K562 (cell line): ENCODE data around the gene CACNA1I. TPM values are rescaled to one million over a fixed set of nuclear protein-coding genes. Genes with fewer than 3 reads are reported as not detected.

Source experiments
- ATAC-seq: fragments of 200-7000 bp; cut with Tn5 transposase; 3 replicates; pipeline ENCODE4 v1.9.1; 2020; ENCODE audit warnings: moderate library complexity
- BruUV-seq: library from RNA; stranded (reverse); fragments of 400-500 nt; replicated peaks from 2 replicates; lab custom pipeline; 2021; lab: Mats Ljungman, UMichigan
- CTCF ChIA-PET: fragments of 300-600 bp; formaldehyde crosslinking; extraction: SDS; loops from one replicate; lab custom pipeline; 2021; ENCODE audit warnings: low intra/inter-chr PET ratio; lab: Yijun Ruan, JAX
- POLR2A ChIA-PET: fragments of 300-600, 350-650 bp; sonication (Branson Sonifier 250); formaldehyde crosslinking; extraction: SDS; loops from one replicate; lab custom pipeline; 2021; ENCODE audit warnings: antibody characterized with exemption, inconsistent platforms; lab: Yijun Ruan, JAX
- DNase-seq, 4 experiments: peaks; one replicate each; pipeline versions ENCODE4 v3.0.0 to v3.0.0-alpha.2; 2011 to 2018; ENCODE audit warnings: low spot score in 3 of 4, mixed read lengths in 3 of 4; ENCODE audit errors: extremely low read depth in 1 of 4
- FAIRE-seq: peaks from 2 replicates; lab custom pipeline; 2011; peaks lifted over from hg19 to GRCh38; lab: Jason Lieb, UNC
- H2AFZ ChIP-seq: 2 replicates; pipeline ENCODE4 v1.6.0; 2011; ENCODE audit warnings: low read depth, low read length, control low read depth, inconsistent platforms
- H3K27ac ChIP-seq: fragments of 200-600 bp; 3 replicates; pipeline ENCODE4 v1.8.0; 2011; ENCODE audit warnings: low read depth, mild to moderate bottlenecking, control low read depth, inconsistent platforms, low read length, moderate library complexity, mixed read lengths; ENCODE audit errors: extremely low read depth
- H3K27me3 ChIP-seq, 2 experiments: fragments of 300-600 bp in 1 of 2; 2 replicates in 1 of 2; 3 replicates in 1 of 2; pipeline versions ENCODE4 v1.6.0 to v1.8.0; 2011; ENCODE audit warnings: inconsistent platforms in 2 of 2, low read length in 2 of 2, mild to moderate bottlenecking in 1 of 2, mixed read lengths in 1 of 2, moderate library complexity in 1 of 2; ENCODE audit not compliant: control insufficient read depth in 2 of 2, insufficient read depth in 2 of 2
- H3K36me3 ChIP-seq: fragments of 300-600 bp; 3 replicates; pipeline ENCODE4 v1.8.0; 2011; ENCODE audit warnings: mild to moderate bottlenecking, low read length, inconsistent platforms; ENCODE audit not compliant: control insufficient read depth, insufficient read depth
- H3K4me1 ChIP-seq, 2 experiments: fragments of 200-600 bp in 1 of 2; replicated peaks in 1 of 2; 2 replicates in 1 of 2; 3 replicates in 1 of 2; pipeline versions ENCODE4 v1.5.1 to v1.8.0; 2011; ENCODE audit warnings: inconsistent platforms in 2 of 2, low read length in 2 of 2, mild to moderate bottlenecking in 1 of 2, mixed read lengths in 1 of 2, moderate library complexity in 1 of 2; ENCODE audit not compliant: control insufficient read depth in 2 of 2, insufficient read depth in 2 of 2
- H3K4me2 ChIP-seq: 2 replicates; pipeline ENCODE4 v1.6.1; 2011; ENCODE audit warnings: low read length, control low read depth, inconsistent platforms, mixed read lengths; ENCODE audit not compliant: insufficient read depth
- H3K4me3 ChIP-seq: fragments of 200-600 bp; sonication (generic), shearing (Covaris generic); 2 replicates; pipeline ENCODE4 v1.5.1; 2016; ENCODE audit warnings: control low read depth, inconsistent platforms
- H3K79me2 ChIP-seq: fragments of 200-600 bp; 3 replicates; pipeline ENCODE4 v1.8.0; 2011; ENCODE audit warnings: low read length, inconsistent platforms; ENCODE audit not compliant: control insufficient read depth, insufficient read depth
- H3K9ac ChIP-seq, 2 experiments: 2 replicates each; pipeline versions ENCODE4 v1.6.0 to v1.6.1; 2011; ENCODE audit warnings: low read depth in 2 of 2, low read length in 2 of 2, control low read depth in 1 of 2, inconsistent platforms in 1 of 2, mild to moderate bottlenecking in 1 of 2, mixed read lengths in 1 of 2; ENCODE audit not compliant: insufficient read depth in 1 of 2
- H3K9me1 ChIP-seq: one replicate; pipeline ENCODE4 v1.6.0; 2011; ENCODE audit warnings: inconsistent platforms, mild to moderate bottlenecking, low read length, moderate library complexity; ENCODE audit not compliant: control insufficient read depth, insufficient read depth
- H3K9me3 ChIP-seq: replicated peaks from 2 replicates; pipeline ENCODE4 v1.5.1; 2011; ENCODE audit warnings: low read depth, low read length, inconsistent platforms; ENCODE audit not compliant: control insufficient read depth, insufficient read depth
- H4K20me1 ChIP-seq: replicated peaks from 2 replicates; pipeline ENCODE4 v1.6.1; 2011; ENCODE audit warnings: low read length, inconsistent platforms, mixed read lengths; ENCODE audit not compliant: control insufficient read depth, insufficient read depth
- CEBPG ChIP-seq, 3 experiments: fragments of 200-800 bp in 1 of 3; sonication (Bioruptor generic) in 1 of 3; sonication (generic) in 1 of 3; formaldehyde crosslinking in 1 of 3; IDR thresholded peaks in 2 of 3; conservative IDR thresholded peaks in 1 of 3; 2 replicates each; pipeline versions ENCODE4 v1.6.1 to v1.8.0; 2016 to 2022; ENCODE audit warnings: missing compliant biosample characterization in 2 of 3, missing genetic modification characterization in 2 of 3, mild to moderate bottlenecking in 1 of 3, missing genetic modification reagents in 1 of 3
- EP400 ChIP-seq: fragments of 450-650 bp; IDR thresholded peaks from 2 replicates; pipeline ENCODE4 v1.6.1; 2017; ENCODE audit warnings: antibody characterized with exemption, mild to moderate bottlenecking, moderate library complexity
- GATAD2B ChIP-seq: fragments of 450-650 bp; IDR thresholded peaks from 2 replicates; pipeline ENCODE4 v1.6.1; 2017; ENCODE audit warnings: mild to moderate bottlenecking, borderline replicate concordance
- HEY1 ChIP-seq: fragments of 250-450 bp; sonication (Bioruptor Pico); IDR thresholded peaks from 2 replicates; pipeline ENCODE4 v1.5.0; 2020; ENCODE audit warnings: mild to moderate bottlenecking, moderate library complexity, borderline replicate concordance
- ILF3 ChIP-seq: fragments of 450-650 bp; IDR thresholded peaks from 2 replicates; pipeline ENCODE4 v1.6.1; 2018; ENCODE audit warnings: antibody characterized with exemption, mild to moderate bottlenecking, moderate library complexity, borderline replicate concordance
- RFX1 ChIP-seq: fragments of 450-650 bp; IDR thresholded peaks from 2 replicates; pipeline ENCODE4 v1.6.1; 2016; ENCODE audit warnings: mild to moderate bottlenecking, moderate library complexity
- TCF7L2 ChIP-seq: fragments of 150-350 bp; IDR thresholded peaks from 2 replicates; pipeline ENCODE4 v1.6.1; 2016; ENCODE audit warnings: low read depth, mild to moderate bottlenecking, low read length, moderate library complexity
- ZZZ3 ChIP-seq: fragments of 450-650 bp; IDR thresholded peaks from 2 replicates; pipeline ENCODE4 v1.6.1; 2016; ENCODE audit warnings: antibody characterized with exemption, mild to moderate bottlenecking, moderate library complexity
- WGBS: fragments of 100-300 bp; shearing (Covaris generic); methylation state at CpG from one replicate; pipeline ENCODE4 v1.1.6; 2016; ENCODE audit warnings: low coverage, mixed read lengths; ENCODE audit not compliant: insufficient coverage; ENCODE audit errors: missing lambda C conversion rate; 5-methylcytosine and 5-hydroxymethylcytosine counted together
- in situ Hi-C: fragments of 300-500 bp; cut with MboI; formaldehyde crosslinking; loops from 4 replicates; pipeline ENCODE4 v1.15.0; 2018; ENCODE audit warnings: inconsistent platforms, mixed read lengths
- intact Hi-C: fragments of 100-400 bp; cut with micrococcal nuclease; formaldehyde crosslinking; loops from 2 replicates; pipeline ENCODE4 v1.14.2; 2022
- polyA plus RNA-seq, 8 experiments: library from polyadenylated mRNA; depleted of rRNA in 4 of 8; stranded (reverse) in 5 of 8; unstranded in 3 of 8; fragments of >200 nt; fragmentation: Nextera tagmentation in 2 of 8; fragmentation: Illumina TruSeq in 1 of 8; extraction: Ambion mirVana in 2 of 8; extraction: Trizol in 1 of 8; gene quantifications; 2 replicates each; pipeline versions ENCODE4 v1.2.1 to v1.2.3, GENCODE V29; 2011 to 2014; ENCODE audit warnings: inconsistent platforms in 1 of 8, missing spikeins in 1 of 8
- total RNA-seq, 7 experiments: library from RNA; depleted of rRNA in 6 of 7; stranded (reverse); fragments of >200 nt in 6 of 7; fragmentation: Illumina TruSeq in 2 of 7; extraction: Trizol in 2 of 7; gene quantifications; 2 replicates each; pipeline versions ENCODE4 v1.2.1 to v1.2.3, GENCODE V29; 2011 to 2021; ENCODE audit warnings: low replicate concordance in 1 of 7
- TF ChIP-seq, protein P1 (sequence below), 2 experiments: fragments of 450-650 bp in 1 of 2; sonication (generic) in 1 of 2; formaldehyde crosslinking in 1 of 2; IDR thresholded peaks in 1 of 2; conservative IDR thresholded peaks in 1 of 2; 2 replicates each; pipeline versions ENCODE4 v1.6.1 to v1.8.1; 2016 to 2023; ENCODE audit warnings: mild to moderate bottlenecking in 2 of 2, moderate library complexity in 2 of 2, inconsistent platforms in 1 of 2, missing genetic modification reagents in 1 of 2

CACNA1I gene
- total and polyA plus RNA-seq, 9 of the 15 experiments (the other 6 are each of a cell fraction or from before 2014, with no cell fraction given), result 0.01 to 0.79 (median 0.32) TPM; not detected in 1

GRCh38 chr22:39589875-39590274 lies 19.3 kb downstream of the CACNA1I start:
- in situ Hi-C loops, result no loop called here
- no peak overlapping the region for H3K27ac ChIP-seq
- no peaks in the 10 kb centered on the region for H3K36me3 ChIP-seq
- WGBS, result 42% methylated on average over 6 of the region's 11 CpGs
- no peaks in the 10 kb centered on the region for H3K9me3 ChIP-seq
- CTCF ChIA-PET, result no interaction called here
- H3K79me2 ChIP-seq, result no peaks in the 10 kb centered on the region
- no peak overlapping the region for H2AFZ ChIP-seq
- TF ChIP-seq EP400 (no peak), RFX1 (peak; percentile 49; the same call in 1 of the 2 replicates)
- no peak overlapping the region for H3K4me3 ChIP-seq
- intact Hi-C loops, result no loop called here
- FAIRE-seq, result no peak
- no peaks in the 10 kb centered on the region for H3K9me1 ChIP-seq
- H3K9ac ChIP-seq, result no peak overlapping the region
- POLR2A ChIA-PET, result interaction anchor here (0.6 to 0.7 kb wide), 2 partner anchors 246 to 327 kb away, joined by 3 read pairs; no protein-coding TSS in a partner anchor
- H3K4me2 ChIP-seq, result no peak overlapping the region
- no peaks in the 10 kb centered on the region for H4K20me1 ChIP-seq
- no peaks in the 10 kb centered on the region for H3K27me3 ChIP-seq
- BruUV-seq, result no TSS peak
- ATAC-seq, result no peak
- H3K4me1 ChIP-seq, result peaks cover 0 to 8% of the 10 kb centered on the region in 2 experiments; a peak in 2 of 5 replicates
- DNase-seq, result no peak

- DNase-seq (no peak), ATAC-seq (no peak), FAIRE-seq (no peak)
- ChIA-PET POLR2A (interaction anchor here (0.5 kb wide), 1 partner anchor 96 kb away, joined by 3 read pairs; no protein-coding TSS in a partner anchor), CTCF (no interaction called here)
- in situ Hi-C loops (no loop called here), intact Hi-C loops (no loop called here)
- Histone ChIP-seq H3K4me3 (no peak overlapping the region), H3K27me3 (no peaks in the 10 kb centered on the region), H3K36me3 (no peaks in the 10 kb centered on the region), H3K27ac (no peak overlapping the region), H3K4me1 (peaks cover 0 to 13% of the 10 kb centered on the region in 2 experiments; a peak in 2 of 5 replicates), H3K9me3 (no peaks in the 10 kb centered on the region), H3K4me2 (no peak overlapping the region), H3K79me2 (no peaks in the 10 kb centered on the region), H3K9ac (peak overlapping the region in 1 of 2 experiments; percentile 79; a peak in 2 of 4 replicates), H2AFZ (no peak overlapping the region), H3K9me1 (no peaks in the 10 kb centered on the region), H4K20me1 (no peaks in the 10 kb centered on the region)
- 29% methylated on average over 16 of the region's 32 CpGs for WGBS
- TF ChIP-seq ILF3 (no peak), HEY1 (CRISPR knock-in tag) (no peak), GATAD2B (no peak), CEBPG (CRISPR knock-in tag; IDR thresholded peaks at IDR 0.05) (no peak), CEBPG (tag; conservative IDR thresholded peaks at IDR 0.05 in 1 of 2, IDR thresholded peaks at IDR 0.05 in 1 of 2) (0 out of 4 replicates have a peak, but pooled peaks have one; percentile 12 to 35), TCF7L2 (no peak), ZZZ3 (no peak)
- TF ChIP-seq, protein P1, sequence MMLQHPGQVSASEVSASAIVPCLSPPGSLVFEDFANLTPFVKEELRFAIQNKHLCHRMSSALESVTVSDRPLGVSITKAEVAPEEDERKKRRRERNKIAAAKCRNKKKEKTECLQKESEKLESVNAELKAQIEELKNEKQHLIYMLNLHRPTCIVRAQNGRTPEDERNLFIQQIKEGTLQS (IDR thresholded peaks at IDR 0.05), result peak; percentile 47; the same call in 1 of the 2 replicates
- TF ChIP-seq, protein P1 (CRISPR knock-in tag; conservative IDR thresholded peaks at IDR 0.05), result no peak
- BruUV-seq, result no TSS peak
Measured at GRCh38 chr22:39592081-39593065, 21.8 kb downstream of the CACNA1I start.
